Trophoblast cell (in vitro differentiated cells and primary cell): Measurements from ENCODE around the gene CEP89.

Source experiments
- DNase-seq, 2 donors: peaks; one replicate each; pipeline ENCODE4 v3.0.0-alpha.2; 2016
- H2AFZ ChIP-seq: 2 replicates; pipeline ENCODE4 v1.6.1; 2013; ENCODE audit warnings: low read length, moderate library complexity, mild to moderate bottlenecking; ENCODE audit not compliant: insufficient read depth, poor library complexity
- H2AK5ac ChIP-seq: 2 replicates; pipeline ENCODE4 v1.6.1; 2013; ENCODE audit warnings: mild to moderate bottlenecking, low read length
- H2BK120ac ChIP-seq: 2 replicates; pipeline ENCODE4 v1.6.1; 2013; ENCODE audit warnings: low read length, mild to moderate bottlenecking, moderate library complexity; ENCODE audit not compliant: insufficient read depth, poor library complexity
- H2BK12ac ChIP-seq: 2 replicates; pipeline ENCODE4 v1.6.1; 2013; ENCODE audit warnings: mild to moderate bottlenecking, low read length, moderate library complexity
- H2BK5ac ChIP-seq: 2 replicates; pipeline ENCODE4 v1.6.1; 2013; ENCODE audit warnings: low read length, low read depth, moderate library complexity, mild to moderate bottlenecking; ENCODE audit not compliant: poor library complexity
- H3K14ac ChIP-seq: 2 replicates; pipeline ENCODE4 v1.6.1; 2013; ENCODE audit warnings: mild to moderate bottlenecking, low read length
- H3K18ac ChIP-seq: 2 replicates; pipeline ENCODE4 v1.6.1; 2013; ENCODE audit warnings: mild to moderate bottlenecking, low read length
- H3K23ac ChIP-seq: 2 replicates; pipeline ENCODE4 v1.6.1; 2013; ENCODE audit warnings: low read length
- H3K27ac ChIP-seq: 2 replicates; pipeline ENCODE4 v1.5.1; 2013; ENCODE audit warnings: low read depth, mild to moderate bottlenecking, inconsistent platforms, low read length, moderate library complexity
- H3K27me3 ChIP-seq: 2 replicates; pipeline ENCODE4 v1.6.1; 2013; ENCODE audit warnings: inconsistent platforms, mild to moderate bottlenecking, low read length, moderate library complexity; ENCODE audit not compliant: insufficient read depth
- H3K36me3 ChIP-seq, 2 experiments: 1 replicate in 1 of 2; 2 replicates in 1 of 2; pipeline ENCODE4 v1.6.1; 2013; ENCODE audit warnings: low read length in 2 of 2, mild to moderate bottlenecking in 2 of 2, moderate library complexity in 1 of 2; ENCODE audit not compliant: insufficient read depth in 2 of 2, control insufficient read depth in 1 of 2
- H3K4ac ChIP-seq: 2 replicates; pipeline ENCODE4 v1.6.1; 2013; ENCODE audit warnings: low read depth, mild to moderate bottlenecking, low read length, moderate library complexity
- H3K4me1 ChIP-seq, 2 experiments: 1 replicate in 1 of 2; 2 replicates in 1 of 2; pipeline ENCODE4 v1.6.1; 2013; ENCODE audit warnings: low read length in 2 of 2, mild to moderate bottlenecking in 2 of 2, moderate library complexity in 1 of 2; ENCODE audit not compliant: insufficient read depth in 2 of 2, control insufficient read depth in 1 of 2
- H3K4me2 ChIP-seq: 2 replicates; pipeline ENCODE4 v1.6.1; 2013; ENCODE audit warnings: inconsistent platforms, mild to moderate bottlenecking, low read length, moderate library complexity
- H3K4me3 ChIP-seq: 2 replicates; pipeline ENCODE4 v1.5.1; 2013; ENCODE audit warnings: mild to moderate bottlenecking, low read depth, low read length, inconsistent platforms
- H3K79me1 ChIP-seq: one replicate; pipeline ENCODE4 v1.6.1; 2013; ENCODE audit warnings: low read length
- H3K79me2 ChIP-seq: 2 replicates; pipeline ENCODE4 v1.6.1; 2013; ENCODE audit warnings: low read length, mild to moderate bottlenecking; ENCODE audit not compliant: control insufficient read depth, insufficient read depth, poor library complexity
- H3K9ac ChIP-seq: 2 replicates; pipeline ENCODE4 v1.6.1; 2013; ENCODE audit warnings: mild to moderate bottlenecking, low read length
- H3K9me3 ChIP-seq: 2 replicates; pipeline ENCODE4 v1.6.1; 2013; ENCODE audit warnings: low read depth, mild to moderate bottlenecking, control low read depth, inconsistent platforms, low read length; ENCODE audit not compliant: insufficient read depth
- H4K12ac ChIP-seq: 2 replicates; pipeline ENCODE4 v1.6.1; 2013; ENCODE audit warnings: low read depth, mild to moderate bottlenecking, low read length, moderate library complexity
- H4K8ac ChIP-seq: 2 replicates; pipeline ENCODE4 v1.6.1; 2013; ENCODE audit warnings: low read depth, mild to moderate bottlenecking, low read length, moderate library complexity
- H4K91ac ChIP-seq: one replicate; pipeline ENCODE4 v1.6.1; 2013; ENCODE audit warnings: low read depth, mild to moderate bottlenecking, low read length, moderate library complexity
- WGBS: extraction: QIAGEN DNeasy Blood & Tissue Kit; methylation state at CpG from one replicate; pipeline ENCODE4 v1.1.7; 2013; ENCODE audit warnings: missing lambda C conversion rate; ENCODE audit not compliant: insufficient read length, insufficient coverage; ENCODE audit errors: extremely low coverage; 5-methylcytosine and 5-hydroxymethylcytosine counted together

Gene CEP89

DNA sequence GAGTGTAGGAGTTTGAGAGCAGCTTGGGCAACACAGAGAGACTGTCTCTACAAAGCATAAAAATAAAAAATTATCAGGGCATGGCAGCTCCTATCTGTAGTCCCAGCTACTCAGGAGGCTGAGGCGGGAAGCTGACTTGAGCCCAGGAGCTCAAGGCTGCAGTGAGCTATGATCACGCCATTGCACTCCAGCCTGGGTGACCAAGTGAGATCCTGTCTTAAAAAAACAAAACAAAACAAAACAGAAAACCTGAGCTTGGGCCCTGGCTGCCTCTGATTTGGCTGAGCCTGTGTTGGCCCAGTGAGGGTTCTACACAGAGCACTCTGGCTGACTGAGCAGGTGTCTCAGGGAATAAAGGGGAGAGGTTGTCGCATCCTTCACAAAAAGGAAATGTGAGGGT lies 110.2 kb downstream of the CEP89 start:
- Histone ChIP-seq H3K4me3 (no peak overlapping the region), H4K12ac (no peak overlapping the region), H3K4me1 (no peaks in the 10 kb centered on the region), H3K4ac (no peak overlapping the region), H3K9ac (no peak overlapping the region), H2AFZ (no peak overlapping the region), H3K18ac (no peak overlapping the region), H2BK5ac (no peak overlapping the region), H3K23ac (no peak overlapping the region), H3K27me3 (no peaks in the 10 kb centered on the region), H3K79me1 (no peaks in the 10 kb centered on the region), H4K8ac (no peak overlapping the region), H2BK12ac (no peak overlapping the region), H2BK120ac (no peak overlapping the region), H3K27ac (no peak overlapping the region), H3K36me3 (no peaks in the 10 kb centered on the region), H3K4me2 (no peak overlapping the region), H3K9me3 (peaks cover 2% of the 10 kb centered on the region), H3K14ac (no peak overlapping the region), H2AK5ac (no peak overlapping the region), H4K91ac (no peak overlapping the region), H3K79me2 (no peaks in the 10 kb centered on the region)
- DNase-seq = no peak
- no CpG with 5 or more reads among the region's 3 CpGs for WGBS

DNA sequence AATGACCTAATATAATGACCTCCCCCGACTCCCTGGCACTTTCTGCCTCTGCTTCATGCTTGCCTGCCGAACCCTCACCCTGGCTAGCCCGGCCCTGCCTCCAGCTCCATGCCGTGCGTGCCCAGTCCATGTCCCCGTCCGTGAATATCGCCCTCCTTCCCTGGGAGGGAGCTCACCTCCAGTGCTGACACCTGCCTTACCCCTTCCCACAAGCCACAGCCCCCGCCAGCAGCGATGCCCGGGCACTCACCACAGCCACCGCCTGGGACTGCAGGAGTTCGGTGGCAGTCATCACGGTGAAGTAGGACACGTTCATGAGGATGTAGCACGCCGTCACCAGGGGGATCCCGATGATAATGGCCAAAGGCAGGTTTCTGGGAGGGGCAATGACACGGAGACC lies 112.2 kb downstream of the CEP89 start:
- Histone ChIP-seq H3K4me2 (no peak overlapping the region), H3K4me1 (no peaks in the 10 kb centered on the region), H4K12ac (no peak overlapping the region), H3K9ac (no peak overlapping the region), H3K79me2 (no peaks in the 10 kb centered on the region), H2BK12ac (no peak overlapping the region), H2AFZ (no peak overlapping the region), H4K8ac (no peak overlapping the region), H3K27me3 (no peaks in the 10 kb centered on the region), H3K18ac (no peak overlapping the region), H3K9me3 (peaks cover 2% of the 10 kb centered on the region), H3K79me1 (no peaks in the 10 kb centered on the region), H2AK5ac (no peak overlapping the region), H2BK5ac (no peak overlapping the region), H3K27ac (no peak overlapping the region), H4K91ac (no peak overlapping the region), H3K4ac (no peak overlapping the region), H3K23ac (no peak overlapping the region), H3K14ac (no peak overlapping the region), H2BK120ac (no peak overlapping the region), H3K4me3 (no peak overlapping the region), H3K36me3 (no peaks in the 10 kb centered on the region)
- DNase-seq = no peak
- no CpG with 5 or more reads among the region's 19 CpGs for WGBS

DNA sequence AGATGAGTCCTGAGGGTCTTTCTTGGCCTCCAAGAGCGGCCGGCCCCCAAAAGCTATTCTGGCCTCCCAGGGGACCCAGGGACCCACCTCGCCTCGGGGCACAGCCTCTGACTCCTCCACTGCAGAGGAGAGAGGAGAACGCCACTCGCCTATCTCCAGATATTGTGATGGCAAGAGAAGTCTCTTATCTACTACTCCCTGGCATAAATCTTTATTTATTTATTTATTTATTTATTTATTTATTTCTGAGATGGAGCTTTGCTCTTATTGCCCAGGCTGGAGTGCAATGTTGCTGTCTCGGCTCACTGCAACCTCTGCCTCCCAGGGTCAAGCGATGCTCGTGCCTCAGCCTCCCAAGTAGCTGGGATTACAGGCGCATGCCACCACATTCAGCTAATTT lies 113.2 kb downstream of the CEP89 start:
- Histone ChIP-seq H3K9me3 (peaks cover 2% of the 10 kb centered on the region), H2BK5ac (no peak overlapping the region), H3K14ac (no peak overlapping the region), H3K4me3 (no peak overlapping the region), H3K27ac (no peak overlapping the region), H2BK12ac (no peak overlapping the region), H3K9ac (no peak overlapping the region), H4K12ac (no peak overlapping the region), H3K27me3 (no peaks in the 10 kb centered on the region), H3K79me2 (no peaks in the 10 kb centered on the region), H2AK5ac (no peak overlapping the region), H3K4me2 (no peak overlapping the region), H3K4me1 (no peaks in the 10 kb centered on the region), H2BK120ac (no peak overlapping the region), H3K79me1 (no peaks in the 10 kb centered on the region), H4K8ac (no peak overlapping the region), H2AFZ (no peak overlapping the region), H3K18ac (no peak overlapping the region), H3K4ac (no peak overlapping the region), H4K91ac (no peak overlapping the region), H3K23ac (no peak overlapping the region), H3K36me3 (no peaks in the 10 kb centered on the region)
- WGBS = no CpG with 5 or more reads among the region's 10 CpGs
- no peak for DNase-seq

DNA sequence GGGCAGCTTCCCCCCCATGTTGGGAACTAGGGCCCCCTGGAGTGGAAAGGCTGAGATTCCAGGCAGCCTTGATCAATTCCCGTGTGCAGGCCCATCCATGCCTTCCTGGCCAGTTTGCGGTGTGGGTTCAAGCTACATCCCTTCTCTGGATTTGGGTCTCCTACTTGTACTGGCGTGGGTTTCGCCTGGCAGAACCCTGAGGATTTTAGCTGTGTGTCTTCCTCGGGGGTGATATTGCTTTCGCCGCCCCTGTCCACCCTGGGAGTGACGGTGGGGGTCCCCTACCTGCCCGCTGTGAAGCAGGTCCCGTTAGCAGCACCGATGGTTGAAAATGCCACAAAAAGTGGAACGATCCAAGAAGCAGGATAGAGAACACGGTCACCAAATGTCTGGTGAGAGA lies 113.6 kb downstream of the CEP89 start:
- DNase-seq = no peak
- Histone ChIP-seq H2BK5ac (no peak overlapping the region), H3K23ac (no peak overlapping the region), H3K79me2 (no peaks in the 10 kb centered on the region), H3K4me2 (no peak overlapping the region), H3K4me1 (no peaks in the 10 kb centered on the region), H2BK12ac (no peak overlapping the region), H3K18ac (no peak overlapping the region), H2BK120ac (no peak overlapping the region), H3K36me3 (no peaks in the 10 kb centered on the region), H4K12ac (no peak overlapping the region), H3K4me3 (no peak overlapping the region), H3K9me3 (peaks cover 2% of the 10 kb centered on the region), H3K79me1 (no peaks in the 10 kb centered on the region), H3K14ac (no peak overlapping the region), H3K27ac (no peak overlapping the region), H2AFZ (no peak overlapping the region), H4K8ac (no peak overlapping the region), H3K27me3 (no peaks in the 10 kb centered on the region), H2AK5ac (no peak overlapping the region), H3K4ac (no peak overlapping the region), H3K9ac (no peak overlapping the region), H4K91ac (no peak overlapping the region)
- WGBS = no CpG with 5 or more reads among the region's 13 CpGs
